ENCODE measurements around the gene DYNC1H1. TPM values are rescaled to one million over a fixed set of nuclear protein-coding genes. Genes with fewer than 3 reads are reported as not detected.
"Not testable (repeated sequence)": the region's sequence is repeated elsewhere in the genome, so short reads cannot be mapped to it uniquely, and the experiment has no call there.

DYNC1H1 gene
- total RNA-seq, 2 donors from 2014 or later, result 171 to 219 TPM

GRCh38 chr14:101980700-101981099 lies 16.3 kb downstream of the DYNC1H1 start:
- TF ChIP-seq CTCF (IDR thresholded peaks at IDR 0.05), result no peak
- TF ChIP-seq POLR2A (IDR thresholded peaks at IDR 0.05), result no peak
- H3K4me3 ChIP-seq, result no peak overlapping the region
- no peaks in the 10 kb centered on the region for H3K9me3 ChIP-seq
- H3K4me1 ChIP-seq, result peaks cover 15% of the 10 kb centered on the region
- peak overlapping the region in 3 of 4 donors; percentile 4 to 28 (median 26) for H3K27ac ChIP-seq
- peaks cover 11 to 27% of the 10 kb centered on the region in 2 donors for H3K36me3 ChIP-seq (replicated peaks in 1 of 2; ENCODE audit: insufficient read depth in 1 of 2, low read depth in 2 of 2)
- H3K27me3 ChIP-seq, result no peaks in the 10 kb centered on the region
- intact Hi-C loops (cut with DNase I), result no loop called here
- 0 to 8% methylated on average over 2 of the region's 2 CpGs for WGBS, 2 donors
- ATAC-seq (peak; percentile 86), DNase-seq (peak; percentile 51 to 88 (median 69))

DNA sequence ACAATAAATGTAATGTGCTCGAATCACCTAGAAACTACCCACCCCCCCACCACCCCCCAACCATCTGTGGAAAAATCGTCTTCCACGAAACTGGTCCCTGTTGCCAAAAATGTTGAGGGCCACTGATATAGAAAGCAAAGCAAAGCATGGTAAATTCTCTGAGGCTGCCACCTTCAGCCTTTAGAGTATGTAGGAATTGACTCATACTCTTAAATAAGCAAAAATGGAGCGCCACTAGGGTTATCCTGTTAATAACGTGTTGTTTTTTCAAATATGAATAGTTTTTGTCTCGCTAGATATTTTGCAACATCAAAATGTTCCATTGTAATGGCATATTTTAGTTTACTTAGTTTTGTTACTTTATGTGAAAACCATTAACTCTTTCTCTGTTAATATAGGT lies 18.2 kb downstream of the DYNC1H1 start:
- TF ChIP-seq POLR2A (IDR thresholded peaks at IDR 0.05), result no peak
- no peak for TF ChIP-seq CTCF (IDR thresholded peaks at IDR 0.05)
- WGBS, 2 donors, result 83 to 84% methylated on average over 6 of the region's 6 CpGs
- no peak for ATAC-seq
- Histone ChIP-seq H3K4me3 (no peak overlapping the region), H3K4me1 (peaks cover 15% of the 10 kb centered on the region), H3K27ac (no peak overlapping the region), H3K27me3 (no peaks in the 10 kb centered on the region), H3K9me3 (no peaks in the 10 kb centered on the region), H3K36me3 (replicated peaks in 1 of 2; ENCODE audit: insufficient read depth in 1 of 2, low read depth in 2 of 2) (peaks cover 17 to 45% of the 10 kb centered on the region in 2 donors)
- intact Hi-C loops (cut with DNase I), result no loop called here
- DNase-seq, result no peak

DNA sequence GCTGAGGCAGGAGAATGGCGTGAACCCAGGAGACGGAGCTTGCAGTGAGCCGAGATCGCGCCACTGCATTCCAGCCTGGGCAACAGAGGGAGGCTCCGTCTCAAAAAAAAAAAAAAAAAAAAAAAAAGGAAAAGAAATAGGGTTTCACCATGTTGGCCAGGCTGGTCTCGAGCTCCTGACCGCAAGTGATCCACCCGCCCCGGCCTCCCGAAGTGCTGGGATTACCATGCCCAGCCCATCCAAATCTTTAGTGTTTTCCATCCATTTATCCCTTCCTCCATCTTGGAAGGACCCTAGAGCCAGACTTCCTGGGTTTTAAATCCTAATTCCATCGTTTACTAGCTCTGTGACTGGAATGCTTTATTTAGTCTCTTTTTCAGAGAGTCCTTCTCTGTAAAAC lies 20.5 kb downstream of the DYNC1H1 start:
- H3K27me3 ChIP-seq; H3K4me1 ChIP-seq; H3K27ac ChIP-seq; DNase-seq; ATAC-seq; H3K9me3 ChIP-seq; H3K4me3 ChIP-seq; intact Hi-C loops (cut with DNase I): not testable (repeated sequence)
- peaks cover 17 to 63% of the 10 kb centered on the region in 2 donors for H3K36me3 ChIP-seq (replicated peaks in 1 of 2; ENCODE audit: insufficient read depth in 1 of 2, low read depth in 2 of 2)
- WGBS, 2 donors, result 93 to 96% methylated on average over 7 to 12 of the region's 12 CpGs

DNA sequence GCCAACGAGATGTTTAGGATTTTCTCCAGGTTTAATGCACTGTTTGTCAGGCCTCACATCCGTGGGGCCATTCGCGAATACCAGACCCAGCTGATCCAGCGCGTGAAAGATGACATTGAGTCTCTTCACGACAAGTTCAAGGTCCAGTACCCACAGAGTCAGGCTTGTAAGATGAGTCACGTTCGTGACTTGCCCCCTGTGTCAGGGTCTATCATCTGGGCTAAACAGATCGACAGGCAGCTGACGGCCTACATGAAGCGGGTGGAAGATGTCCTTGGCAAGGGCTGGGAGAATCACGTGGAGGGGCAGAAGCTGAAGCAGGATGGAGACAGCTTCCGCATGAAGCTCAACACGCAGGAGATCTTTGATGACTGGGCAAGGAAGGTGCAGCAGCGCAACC lies 21.6 kb downstream of the DYNC1H1 start:
- no peak overlapping the region for H3K4me3 ChIP-seq
- H3K27ac ChIP-seq, result no peak overlapping the region
- ATAC-seq (no peak), DNase-seq (no peak)
- no peaks in the 10 kb centered on the region for H3K4me1 ChIP-seq
- H3K27me3 ChIP-seq, result no peaks in the 10 kb centered on the region
- 85 to 88% methylated on average over 10 to 16 of the region's 16 CpGs for WGBS, 2 donors
- intact Hi-C loops (cut with DNase I), result no loop called here
- H3K36me3 ChIP-seq (replicated peaks in 1 of 2; ENCODE audit: insufficient read depth in 1 of 2, low read depth in 2 of 2), result peaks cover 17 to 65% of the 10 kb centered on the region in 2 donors
- TF ChIP-seq CTCF (IDR thresholded peaks at IDR 0.05) (no peak), POLR2A (IDR thresholded peaks at IDR 0.05) (no peak)
- H3K9me3 ChIP-seq, result no peaks in the 10 kb centered on the region

GRCh38 chr14:101986953-101987352 lies 22.6 kb downstream of the DYNC1H1 start:
- Histone ChIP-seq H3K9me3 (no peaks in the 10 kb centered on the region), H3K4me3 (no peak overlapping the region), H3K27me3 (no peaks in the 10 kb centered on the region), H3K4me1 (no peaks in the 10 kb centered on the region), H3K27ac (no peak overlapping the region), H3K36me3 (replicated peaks in 1 of 2; ENCODE audit: insufficient read depth in 1 of 2, low read depth in 2 of 2) (peaks cover 12 to 61% of the 10 kb centered on the region in 2 donors)
- DNase-seq, result no peak
- no peak for ATAC-seq
- 82 to 89% methylated on average over 6 to 7 of the region's 7 CpGs for WGBS, 2 donors
- intact Hi-C loops (cut with DNase I), result no loop called here
- no peak for TF ChIP-seq POLR2A (IDR thresholded peaks at IDR 0.05)
- TF ChIP-seq CTCF (IDR thresholded peaks at IDR 0.05), result no peak
